Esophagus muscularis mucosa (tissue), 4 donors: ENCODE results near the gene TMEM132C. TPM values are rescaled to one million over a fixed set of nuclear protein-coding genes. Genes with fewer than 3 reads are reported as not detected.

Experiments used
- DNase-seq: peaks from one replicate; pipeline ENCODE4 v3.0.0-alpha.2; 2017; ENCODE audit errors: extremely low spot score
- H3K27ac ChIP-seq, 4 donors: fragments of 200-600 bp; sonication (generic); replicated peaks in 1 of 4; 1 replicate in 3 of 4; 2 replicates in 1 of 4; pipeline ENCODE4 v1.5.1; 2016 to 2019; ENCODE audit warnings: mild to moderate bottlenecking in 1 of 4
- H3K27me3 ChIP-seq, 4 donors: fragments of 200-600 bp; sonication (generic); one replicate each; pipeline versions ENCODE4 v1.5.1 to v1.6.0; 2016 to 2019
- H3K36me3 ChIP-seq, 4 donors: fragments of 200-600 bp; sonication (generic); one replicate each; pipeline ENCODE4 v1.5.1; 2016 to 2019
- H3K4me1 ChIP-seq, 4 donors: fragments of 200-600 bp; sonication (generic); one replicate each; pipeline ENCODE4 v1.5.1; 2016 to 2019
- H3K4me3 ChIP-seq, 4 donors: fragments of 200-600 bp; sonication (generic); 1 replicate in 2 of 4; 2 replicates in 2 of 4; pipeline ENCODE4 v1.5.1; 2016 to 2019; ENCODE audit warnings: mild to moderate bottlenecking in 4 of 4, moderate library complexity in 1 of 4
- H3K9me3 ChIP-seq, 4 donors: fragments of 200-600 bp; sonication (generic); 1 replicate in 3 of 4; 2 replicates in 1 of 4; pipeline ENCODE4 v1.5.1; 2016 to 2019
- EP300 ChIP-seq: sonication (generic); formaldehyde crosslinking; IDR thresholded peaks from one replicate; pipeline ENCODE4 v1.6.1; 2017; ENCODE audit warnings: antibody characterized with exemption
- POLR2A ChIP-seq: fragments of 450-650 bp; IDR thresholded peaks from one replicate; pipeline ENCODE4 v1.6.1; 2017; ENCODE audit warnings: antibody characterized with exemption, moderate library complexity, mild to moderate bottlenecking, low read depth
- POLR2AphosphoS5 ChIP-seq, 2 donors: sonication (generic); formaldehyde crosslinking; IDR thresholded peaks; one replicate each; pipeline ENCODE4 v1.6.1; 2017; ENCODE audit warnings: antibody characterized with exemption in 2 of 2
- WGBS: methylation state at CpG from one replicate; pipeline ENCODE4 v1.1.5; 2018; 5-methylcytosine and 5-hydroxymethylcytosine counted together
- intact Hi-C: fragments of 100-400 bp; cut with DNase I; formaldehyde crosslinking; loops from one replicate; pipeline ENCODE4 v1.15.1; 2023
- total RNA-seq, 4 donors: library from RNA; depleted of rRNA; stranded (reverse); fragments of >200 nt; gene quantifications; one replicate each; pipeline versions ENCODE4 v1.1.0 to v1.2.1, GENCODE V29; 2016
- TF ChIP-seq, protein P1 (sequence below), 3 experiments: fragments of 200-600 bp in 2 of 3; fragments of 450-650 bp in 1 of 3; sonication (generic) in 2 of 3; IDR thresholded peaks; one replicate each; pipeline ENCODE4 v1.5.1; 2017 to 2019; ENCODE audit warnings: antibody characterized with exemption in 3 of 3, mild to moderate bottlenecking in 2 of 3, moderate library complexity in 1 of 3

TMEM132C gene
- total RNA-seq, 4 donors from 2014 or later, result 2.9 to 3.8 (median 3.5) TPM

GRCh38 chr12:128449146-128449894, 182.3 kb downstream of the TMEM132C start:
- H3K27ac ChIP-seq, result no peak overlapping the region
- DNase-seq, result no peak
- no peaks in the 10 kb centered on the region for H3K36me3 ChIP-seq
- no peak overlapping the region for H3K4me3 ChIP-seq
- 38% methylated on average over 7 of the region's 7 CpGs for WGBS
- no peaks in the 10 kb centered on the region for H3K9me3 ChIP-seq
- intact Hi-C loops, result no loop called here
- H3K27me3 ChIP-seq, result no peaks in the 10 kb centered on the region
- TF ChIP-seq, protein P1, sequence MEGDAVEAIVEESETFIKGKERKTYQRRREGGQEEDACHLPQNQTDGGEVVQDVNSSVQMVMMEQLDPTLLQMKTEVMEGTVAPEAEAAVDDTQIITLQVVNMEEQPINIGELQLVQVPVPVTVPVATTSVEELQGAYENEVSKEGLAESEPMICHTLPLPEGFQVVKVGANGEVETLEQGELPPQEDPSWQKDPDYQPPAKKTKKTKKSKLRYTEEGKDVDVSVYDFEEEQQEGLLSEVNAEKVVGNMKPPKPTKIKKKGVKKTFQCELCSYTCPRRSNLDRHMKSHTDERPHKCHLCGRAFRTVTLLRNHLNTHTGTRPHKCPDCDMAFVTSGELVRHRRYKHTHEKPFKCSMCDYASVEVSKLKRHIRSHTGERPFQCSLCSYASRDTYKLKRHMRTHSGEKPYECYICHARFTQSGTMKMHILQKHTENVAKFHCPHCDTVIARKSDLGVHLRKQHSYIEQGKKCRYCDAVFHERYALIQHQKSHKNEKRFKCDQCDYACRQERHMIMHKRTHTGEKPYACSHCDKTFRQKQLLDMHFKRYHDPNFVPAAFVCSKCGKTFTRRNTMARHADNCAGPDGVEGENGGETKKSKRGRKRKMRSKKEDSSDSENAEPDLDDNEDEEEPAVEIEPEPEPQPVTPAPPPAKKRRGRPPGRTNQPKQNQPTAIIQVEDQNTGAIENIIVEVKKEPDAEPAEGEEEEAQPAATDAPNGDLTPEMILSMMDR (IDR thresholded peaks at IDR 0.05), result no peak
- TF ChIP-seq POLR2A (no peak), EP300 (no peak), POLR2AphosphoS5 (IDR thresholded peaks at IDR 0.05) (no peak)
- H3K4me1 ChIP-seq, result no peaks in the 10 kb centered on the region

DNA sequence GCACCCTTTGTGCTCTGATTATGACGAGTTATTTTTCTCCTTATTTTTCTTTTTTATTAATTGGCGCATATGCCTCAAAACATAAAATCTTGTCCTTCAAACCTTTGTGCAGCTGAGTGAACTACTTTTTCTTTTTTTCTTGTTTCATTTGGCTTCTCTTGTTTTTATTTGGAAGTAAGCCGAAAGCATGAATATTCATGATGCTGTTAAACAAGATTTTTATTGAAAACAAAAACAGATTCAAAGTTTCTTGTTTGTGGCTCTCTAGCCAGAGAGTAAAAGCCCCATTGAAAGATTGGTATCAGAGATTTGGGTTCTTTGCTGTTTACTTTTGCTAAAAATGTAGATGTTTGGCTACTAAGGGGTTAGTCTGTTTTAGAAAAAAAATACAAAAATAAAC, 183.8 kb downstream of the TMEM132C start:
- Histone ChIP-seq H3K4me3 (no peak overlapping the region), H3K4me1 (no peaks in the 10 kb centered on the region), H3K36me3 (no peaks in the 10 kb centered on the region), H3K27me3 (no peaks in the 10 kb centered on the region), H3K9me3 (no peaks in the 10 kb centered on the region), H3K27ac (no peak overlapping the region)
- 92% methylated on average over 3 of the region's 3 CpGs for WGBS
- no peak for DNase-seq
- no peak for TF ChIP-seq POLR2A
- no peak for TF ChIP-seq POLR2AphosphoS5 (IDR thresholded peaks at IDR 0.05)
- intact Hi-C loops, result no loop called here

- Histone ChIP-seq H3K4me3 (no peak overlapping the region), H3K27ac (no peak overlapping the region), H3K9me3 (no peaks in the 10 kb centered on the region), H3K4me1 (no peaks in the 10 kb centered on the region), H3K27me3 (peaks cover 0 to 4% (median 0%) of the 10 kb centered on the region in 4 donors), H3K36me3 (no peaks in the 10 kb centered on the region)
- WGBS, result 34% methylated on average over 5 of the region's 5 CpGs
- intact Hi-C loops, result no loop called here
- peak; percentile 16 to 31 for TF ChIP-seq POLR2AphosphoS5 (IDR thresholded peaks at IDR 0.05)
- TF ChIP-seq, protein P1 (IDR thresholded peaks at IDR 0.05), result no peak
- no peak for DNase-seq
These were observed 188.9 kb downstream of the TMEM132C start for GRCh38 chr12:128455851-128456250.

DNA sequence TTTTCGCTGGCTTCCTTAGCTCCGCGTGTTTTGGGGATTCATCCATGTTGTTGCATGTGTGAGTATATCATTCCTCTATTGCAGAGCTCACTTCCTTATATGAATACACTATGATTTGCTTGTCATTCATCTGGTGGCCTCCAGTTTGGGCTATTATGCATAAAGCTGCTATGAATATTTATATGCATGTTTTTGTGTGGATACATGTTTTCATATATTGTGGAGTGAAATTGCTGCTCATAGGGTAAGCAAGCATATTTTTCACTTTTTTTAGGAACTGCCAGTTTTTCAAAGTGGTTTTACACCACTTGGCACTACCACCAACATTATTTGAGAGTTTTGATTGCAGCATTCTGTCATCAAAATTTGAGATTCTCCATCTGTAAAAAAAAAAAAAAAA, 190.0 kb downstream of the TMEM132C start:
- H3K4me1 ChIP-seq, result no peaks in the 10 kb centered on the region
- no peak overlapping the region for H3K4me3 ChIP-seq
- H3K27ac ChIP-seq, result no peak overlapping the region
- 93% methylated on average over 3 of the region's 3 CpGs for WGBS
- H3K36me3 ChIP-seq, result no peaks in the 10 kb centered on the region
- H3K9me3 ChIP-seq, result no peaks in the 10 kb centered on the region
- DNase-seq, result no peak
- TF ChIP-seq POLR2A (no peak), EP300 (no peak), POLR2AphosphoS5 (IDR thresholded peaks at IDR 0.05) (no peak)
- TF ChIP-seq, protein P1 (IDR thresholded peaks at IDR 0.05), result no peak
- H3K27me3 ChIP-seq, result peaks cover 0 to 4% (median 0%) of the 10 kb centered on the region in 4 donors
- intact Hi-C loops, result no loop called here

DNA sequence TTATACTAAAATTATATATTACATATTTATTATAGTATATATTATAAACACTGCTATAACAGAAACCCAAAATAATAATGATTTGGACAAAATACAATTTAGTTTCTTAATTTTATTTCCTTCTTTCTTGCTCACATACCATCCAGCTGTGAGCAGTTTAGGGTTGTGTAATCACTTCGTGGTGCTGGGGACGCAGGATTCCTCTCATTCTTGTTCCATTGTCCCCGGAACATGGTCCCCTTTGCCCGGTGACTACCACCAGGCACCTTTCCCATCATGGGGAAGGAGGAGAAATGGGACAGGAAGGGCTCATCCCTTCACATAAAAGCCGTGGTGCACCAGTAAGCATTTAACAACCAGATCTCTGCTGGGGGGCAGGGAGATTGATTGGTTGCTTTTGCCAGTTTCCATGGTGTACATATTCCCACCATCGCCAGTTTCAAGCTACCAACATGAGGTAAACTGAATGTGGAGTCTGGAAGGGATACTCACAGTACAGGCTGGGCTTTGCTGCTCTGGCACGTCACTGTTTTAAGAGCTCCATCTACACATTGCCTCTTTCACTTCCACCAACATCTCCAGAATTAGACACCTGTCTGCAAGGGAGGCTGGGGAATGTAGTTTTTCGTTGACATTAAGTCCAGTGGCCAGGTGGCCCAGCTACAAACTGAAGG, 191.5 kb downstream of the TMEM132C start:
- H3K27me3 ChIP-seq, result peaks cover 0 to 4% (median 0%) of the 10 kb centered on the region in 4 donors
- H3K9me3 ChIP-seq, result no peaks in the 10 kb centered on the region
- no peaks in the 10 kb centered on the region for H3K36me3 ChIP-seq
- intact Hi-C loops, result no loop called here
- H3K27ac ChIP-seq, result no peak overlapping the region
- H3K4me3 ChIP-seq, result no peak overlapping the region
- H3K4me1 ChIP-seq, result no peaks in the 10 kb centered on the region
- 82% methylated on average over 8 of the region's 8 CpGs for WGBS
- TF ChIP-seq POLR2A (no peak), POLR2AphosphoS5 (IDR thresholded peaks at IDR 0.05) (no peak), EP300 (no peak)
- TF ChIP-seq, protein P1 (IDR thresholded peaks at IDR 0.05), result no peak
- DNase-seq, result no peak
